Measurements from ENCODE around the gene IMPA2.
A peak's percentile ranks its signal among the peaks of the same experiment; 100 is the strongest.
"Not testable (repeated sequence)": the region's sequence is repeated elsewhere in the genome, so short reads cannot be mapped to it uniquely, and the experiment has no call there.

IMPA2 gene

DNA sequence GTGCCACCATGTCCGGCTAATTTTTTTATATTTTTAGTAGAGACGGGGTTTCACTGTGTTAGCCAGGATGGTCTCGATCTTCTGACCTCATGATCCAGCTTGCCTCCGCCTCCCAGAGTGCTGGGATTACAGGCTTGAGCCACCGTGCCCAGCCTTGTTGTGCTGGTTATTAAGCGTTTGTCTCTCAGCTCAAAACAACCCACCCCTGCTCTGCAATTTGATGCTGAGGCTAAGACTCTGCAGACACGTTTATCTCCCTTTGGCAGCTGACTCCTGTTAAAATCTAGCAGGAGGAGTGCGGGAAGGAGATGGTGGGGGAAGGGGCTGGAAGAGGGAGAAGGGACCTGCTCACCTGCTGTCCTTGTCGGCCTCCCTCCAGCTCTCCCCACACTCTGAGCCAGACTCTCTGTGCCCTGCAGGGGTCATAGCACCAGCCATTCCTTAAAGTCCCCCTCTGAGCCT lies 29.9 kb upstream of the IMPA2 start:
- Mint-ChIP-seq H3K9me3 (no peaks in the 10 kb centered on the region), H3K27me3 (ENCODE audit: low read depth) (peaks cover 5% of the 10 kb centered on the region), H3K4me1 (peaks cover 57% of the 10 kb centered on the region), H3K4me3 (no peak overlapping the region), H3K27ac (peak overlapping the region; percentile 16 to 80 (median 19)), H3K36me3 (ENCODE audit: low read depth) (no peaks in the 10 kb centered on the region)
- TF ChIP-seq, protein P1, sequence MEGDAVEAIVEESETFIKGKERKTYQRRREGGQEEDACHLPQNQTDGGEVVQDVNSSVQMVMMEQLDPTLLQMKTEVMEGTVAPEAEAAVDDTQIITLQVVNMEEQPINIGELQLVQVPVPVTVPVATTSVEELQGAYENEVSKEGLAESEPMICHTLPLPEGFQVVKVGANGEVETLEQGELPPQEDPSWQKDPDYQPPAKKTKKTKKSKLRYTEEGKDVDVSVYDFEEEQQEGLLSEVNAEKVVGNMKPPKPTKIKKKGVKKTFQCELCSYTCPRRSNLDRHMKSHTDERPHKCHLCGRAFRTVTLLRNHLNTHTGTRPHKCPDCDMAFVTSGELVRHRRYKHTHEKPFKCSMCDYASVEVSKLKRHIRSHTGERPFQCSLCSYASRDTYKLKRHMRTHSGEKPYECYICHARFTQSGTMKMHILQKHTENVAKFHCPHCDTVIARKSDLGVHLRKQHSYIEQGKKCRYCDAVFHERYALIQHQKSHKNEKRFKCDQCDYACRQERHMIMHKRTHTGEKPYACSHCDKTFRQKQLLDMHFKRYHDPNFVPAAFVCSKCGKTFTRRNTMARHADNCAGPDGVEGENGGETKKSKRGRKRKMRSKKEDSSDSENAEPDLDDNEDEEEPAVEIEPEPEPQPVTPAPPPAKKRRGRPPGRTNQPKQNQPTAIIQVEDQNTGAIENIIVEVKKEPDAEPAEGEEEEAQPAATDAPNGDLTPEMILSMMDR (IDR thresholded peaks at IDR 0.05; ENCODE audit: unreplicated experiment in 3 of 3): no peak

DNA sequence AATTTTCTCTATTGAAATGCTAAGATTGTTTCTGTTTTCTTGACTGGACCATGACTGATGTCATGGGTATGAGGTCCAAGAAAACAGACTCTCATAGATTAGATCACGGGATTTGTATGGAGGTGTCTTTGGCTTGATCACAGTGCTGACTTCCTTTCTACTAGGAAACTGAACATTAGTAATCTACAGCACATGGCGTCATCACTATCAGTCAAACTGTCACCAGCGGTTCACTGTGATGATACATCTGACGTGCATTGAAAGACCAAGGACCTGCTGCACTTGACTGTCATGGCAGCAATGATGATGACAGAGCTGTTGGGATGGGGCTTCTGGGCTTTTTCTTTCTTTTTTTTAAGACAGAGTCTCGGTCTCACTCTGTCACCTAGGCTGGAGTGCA lies 28.2 kb upstream of the IMPA2 start:
- peaks cover 53% of the 10 kb centered on the region for H3K4me1 Mint-ChIP-seq
- peaks cover 5% of the 10 kb centered on the region for H3K9me3 Mint-ChIP-seq
- H3K27me3 Mint-ChIP-seq (ENCODE audit: low read depth): peaks cover 5% of the 10 kb centered on the region
- H3K4me3 Mint-ChIP-seq: no peak overlapping the region
- no peak overlapping the region for H3K27ac Mint-ChIP-seq
- no peaks in the 10 kb centered on the region for H3K36me3 Mint-ChIP-seq (ENCODE audit: low read depth)
- TF ChIP-seq, protein P1 (IDR thresholded peaks at IDR 0.05; ENCODE audit: unreplicated experiment in 3 of 3): no peak

- Mint-ChIP-seq H3K36me3 (ENCODE audit: low read depth) (no peaks in the 10 kb centered on the region), H3K27ac (peak overlapping the region; percentile 95 to 96 (median 96)), H3K27me3 (ENCODE audit: low read depth) (peaks cover 5% of the 10 kb centered on the region), H3K4me3 (peak overlapping the region in 1 of 3 experiments; percentile 2), H3K9me3 (peaks cover 5% of the 10 kb centered on the region), H3K4me1 (peaks cover 40% of the 10 kb centered on the region)
- TF ChIP-seq, protein P1 (IDR thresholded peaks at IDR 0.05; ENCODE audit: unreplicated experiment in 3 of 3): no peak
These were observed 25.9 kb upstream of the IMPA2 start for GRCh38 chr18:11955239-11956029.

GRCh38 chr18:11956371-11957308 lies 24.7 kb upstream of the IMPA2 start:
- Mint-ChIP-seq H3K9me3 (peaks cover 5% of the 10 kb centered on the region), H3K4me3 (peak overlapping the region in 1 of 3 experiments; percentile 55), H3K27ac (peak overlapping the region; percentile 51 to 93 (median 67)), H3K27me3 (ENCODE audit: low read depth) (peaks cover under 1% of the 10 kb centered on the region), H3K4me1 (peaks cover 37% of the 10 kb centered on the region), H3K36me3 (ENCODE audit: low read depth) (no peaks in the 10 kb centered on the region)
- TF ChIP-seq, protein P1 (IDR thresholded peaks at IDR 0.05; ENCODE audit: unreplicated experiment in 3 of 3): no peak

- no peak overlapping the region for H3K4me3 Mint-ChIP-seq
- H3K9me3 Mint-ChIP-seq: peaks cover 5% of the 10 kb centered on the region
- no peaks in the 10 kb centered on the region for H3K27me3 Mint-ChIP-seq (ENCODE audit: low read depth)
- H3K4me1 Mint-ChIP-seq: peaks cover 34% of the 10 kb centered on the region
- TF ChIP-seq, protein P1 (IDR thresholded peaks at IDR 0.05; ENCODE audit: unreplicated experiment in 3 of 3): no peak
- peak overlapping the region in 2 of 3 experiments; percentile 15 to 80 for H3K27ac Mint-ChIP-seq
- no peaks in the 10 kb centered on the region for H3K36me3 Mint-ChIP-seq (ENCODE audit: low read depth)
These were observed 23.7 kb upstream of the IMPA2 start for GRCh38 chr18:11957636-11958035.

- H3K36me3 Mint-ChIP-seq (ENCODE audit: low read depth); H3K9me3 Mint-ChIP-seq; H3K27me3 Mint-ChIP-seq (ENCODE audit: low read depth); H3K4me3 Mint-ChIP-seq; H3K27ac Mint-ChIP-seq: not testable (repeated sequence)
- peaks cover 37% of the 10 kb centered on the region for H3K4me1 Mint-ChIP-seq
These were observed 21.7 kb upstream of the IMPA2 start for GRCh38 chr18:11959651-11960050.
